ENCODE results near the gene ZNF638.

ZNF638 gene

DNA sequence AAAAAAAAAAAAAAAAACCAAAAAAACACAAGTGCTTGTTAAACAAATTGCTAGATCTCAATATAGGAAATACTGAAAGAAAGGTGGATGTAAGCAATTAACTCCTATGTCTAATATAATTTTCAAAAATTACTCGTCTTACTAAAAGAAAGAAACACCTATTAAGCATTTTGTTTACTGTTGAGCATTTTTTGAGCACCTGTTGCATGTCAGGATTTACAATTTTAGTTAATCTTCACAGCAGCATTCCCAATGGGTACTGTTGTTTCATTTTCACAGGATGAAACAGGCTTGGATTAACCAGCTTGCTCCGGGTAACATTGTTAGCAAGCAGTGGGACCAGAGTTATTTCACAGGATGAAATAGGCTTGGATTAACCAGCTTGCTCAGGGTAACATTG, 4.8 kb downstream of the ZNF638 start:
- TF ChIP-seq, protein P1, sequence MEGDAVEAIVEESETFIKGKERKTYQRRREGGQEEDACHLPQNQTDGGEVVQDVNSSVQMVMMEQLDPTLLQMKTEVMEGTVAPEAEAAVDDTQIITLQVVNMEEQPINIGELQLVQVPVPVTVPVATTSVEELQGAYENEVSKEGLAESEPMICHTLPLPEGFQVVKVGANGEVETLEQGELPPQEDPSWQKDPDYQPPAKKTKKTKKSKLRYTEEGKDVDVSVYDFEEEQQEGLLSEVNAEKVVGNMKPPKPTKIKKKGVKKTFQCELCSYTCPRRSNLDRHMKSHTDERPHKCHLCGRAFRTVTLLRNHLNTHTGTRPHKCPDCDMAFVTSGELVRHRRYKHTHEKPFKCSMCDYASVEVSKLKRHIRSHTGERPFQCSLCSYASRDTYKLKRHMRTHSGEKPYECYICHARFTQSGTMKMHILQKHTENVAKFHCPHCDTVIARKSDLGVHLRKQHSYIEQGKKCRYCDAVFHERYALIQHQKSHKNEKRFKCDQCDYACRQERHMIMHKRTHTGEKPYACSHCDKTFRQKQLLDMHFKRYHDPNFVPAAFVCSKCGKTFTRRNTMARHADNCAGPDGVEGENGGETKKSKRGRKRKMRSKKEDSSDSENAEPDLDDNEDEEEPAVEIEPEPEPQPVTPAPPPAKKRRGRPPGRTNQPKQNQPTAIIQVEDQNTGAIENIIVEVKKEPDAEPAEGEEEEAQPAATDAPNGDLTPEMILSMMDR (conservative IDR thresholded peaks at IDR 0.05) = no peak
- TF ChIP-seq ZFX (IDR thresholded peaks at IDR 0.05) = no peak
- H3K27ac ChIP-seq = no peak overlapping the region

DNA sequence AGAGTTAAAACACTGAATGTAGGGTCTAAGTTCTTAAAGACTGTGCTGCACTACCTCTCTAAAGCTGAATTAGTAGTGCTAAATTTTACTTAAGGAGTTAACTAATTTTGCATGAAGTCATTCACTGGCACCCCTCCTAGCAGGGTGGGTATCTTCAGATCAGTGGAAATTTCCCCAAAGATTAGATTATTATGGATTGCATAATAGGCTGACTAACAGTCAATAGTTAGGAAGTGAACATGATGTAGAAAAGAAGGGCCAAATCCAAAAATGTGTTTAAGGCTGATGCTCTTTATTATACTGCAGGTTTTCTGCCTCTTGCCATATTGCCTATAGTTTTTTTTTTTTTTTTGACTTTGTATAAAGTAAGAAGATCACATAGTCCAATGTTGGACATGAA, 5.2 kb downstream of the ZNF638 start:
- no peak overlapping the region for H3K27ac ChIP-seq
- TF ChIP-seq, protein P1 (conservative IDR thresholded peaks at IDR 0.05) = no peak
- no peak for TF ChIP-seq ZFX (IDR thresholded peaks at IDR 0.05)

DNA sequence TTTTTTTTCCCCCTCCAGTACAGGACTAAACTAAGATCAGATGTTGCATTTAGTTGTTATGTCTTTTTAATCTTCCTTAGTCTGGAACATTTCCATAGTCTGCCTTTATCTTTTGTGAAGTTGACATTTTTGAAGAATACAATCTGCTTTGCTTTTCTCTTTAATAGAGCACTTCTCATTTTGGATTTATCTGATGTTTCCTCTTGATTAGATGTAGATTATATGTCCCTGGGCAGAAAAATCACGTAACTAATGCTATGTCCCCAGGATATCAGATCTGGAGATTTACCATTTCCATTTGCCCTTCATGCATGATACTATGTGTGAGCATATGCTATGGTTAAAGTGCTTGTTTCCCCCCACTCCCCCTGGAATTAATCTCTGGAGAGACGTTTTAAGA, 6.2 kb downstream of the ZNF638 start:
- no peak overlapping the region for H3K27ac ChIP-seq
- TF ChIP-seq, protein P1 (conservative IDR thresholded peaks at IDR 0.05) = no peak
- TF ChIP-seq ZFX (IDR thresholded peaks at IDR 0.05) = no peak

DNA sequence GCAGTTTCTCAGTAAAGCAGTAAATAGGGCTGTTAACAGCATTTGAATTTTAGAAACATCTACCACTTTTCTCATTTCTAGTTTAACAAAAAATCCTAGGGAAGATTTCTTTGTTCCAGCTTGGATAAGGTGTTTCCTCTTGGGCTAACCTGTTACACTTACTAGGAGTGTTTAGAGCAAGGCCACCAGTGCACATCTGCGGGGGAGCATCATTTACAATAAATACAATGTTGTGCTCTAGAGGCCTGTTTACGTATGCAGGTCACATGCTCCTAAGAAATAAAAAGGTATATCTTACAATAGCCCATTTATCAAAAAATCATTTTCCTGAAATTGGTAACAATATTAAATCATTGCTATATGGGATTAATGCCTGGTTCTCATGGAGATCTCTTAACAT, 8.1 kb downstream of the ZNF638 start:
- no peak overlapping the region for H3K27ac ChIP-seq

DNA sequence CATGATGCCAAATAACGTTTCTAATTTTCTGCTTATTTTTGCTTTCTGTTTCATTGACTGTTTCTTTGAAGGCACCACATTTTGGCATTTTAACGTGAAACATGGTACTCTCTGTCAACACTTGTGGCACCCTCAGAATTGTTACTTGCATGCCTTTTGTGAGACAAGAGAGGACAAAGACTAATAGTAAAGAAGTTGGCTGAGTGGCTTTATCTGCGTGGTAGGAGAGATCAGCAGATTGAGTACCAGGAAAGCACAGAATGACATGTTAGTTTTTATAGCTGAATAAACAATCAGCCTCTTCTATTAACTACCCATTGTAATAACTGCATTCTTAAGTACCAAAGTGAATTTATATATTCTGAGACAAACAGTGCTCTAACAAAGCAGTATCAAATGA, 8.6 kb downstream of the ZNF638 start:
- TF ChIP-seq, protein P1 (conservative IDR thresholded peaks at IDR 0.05) = no peak
- TF ChIP-seq ZFX (IDR thresholded peaks at IDR 0.05) = no peak

More for the DNA sequence above, 8.1 kb downstream of the ZNF638 start:
- TF ChIP-seq, protein P1 (conservative IDR thresholded peaks at IDR 0.05) = no peak
- TF ChIP-seq ZFX (IDR thresholded peaks at IDR 0.05) = no peak

DNA sequence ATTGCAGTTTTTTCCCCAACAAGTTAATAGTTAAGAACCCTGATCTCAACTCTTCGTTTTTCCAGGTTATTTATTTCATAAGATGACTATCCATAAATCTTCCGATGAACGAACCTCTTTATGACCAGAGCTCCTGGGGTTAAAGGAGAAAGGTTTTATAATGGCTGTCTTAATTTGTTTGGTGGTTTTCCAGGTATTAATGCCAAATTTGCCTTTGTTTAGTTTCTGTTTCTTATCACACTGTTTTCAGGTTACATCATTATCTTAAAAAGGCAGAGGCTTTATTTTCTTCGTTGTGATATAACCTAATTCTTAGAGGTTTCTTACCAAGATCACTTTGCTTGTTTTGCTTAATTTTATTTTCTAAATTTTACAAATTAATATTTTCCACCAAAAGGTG, 10.1 kb downstream of the ZNF638 start:
- H3K27ac ChIP-seq = no peak overlapping the region
- TF ChIP-seq ZFX (IDR thresholded peaks at IDR 0.05) = no peak
- TF ChIP-seq, protein P1 (conservative IDR thresholded peaks at IDR 0.05) = no peak

More for the DNA sequence above, 8.6 kb downstream of the ZNF638 start:
- no peak overlapping the region for H3K27ac ChIP-seq

DNA sequence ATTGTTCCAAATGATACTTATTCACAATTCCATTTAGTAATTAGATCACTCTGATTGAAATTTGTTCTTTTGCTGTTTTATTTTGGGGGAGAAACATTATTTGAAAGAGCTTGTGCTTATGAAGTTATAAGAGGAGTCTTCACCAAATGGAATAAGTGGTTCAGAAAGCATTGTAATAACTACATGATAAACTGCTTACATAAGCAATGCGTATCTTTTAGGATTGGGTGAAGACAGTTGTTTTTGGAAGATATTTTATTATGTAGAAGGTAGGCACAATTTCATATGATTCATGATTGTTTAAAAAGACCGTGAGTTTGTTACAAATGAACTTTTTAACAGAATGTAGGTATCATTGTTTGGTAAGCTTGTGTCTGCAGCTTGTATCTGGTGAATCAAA, 14.5 kb downstream of the ZNF638 start:
- TF ChIP-seq, protein P1 (conservative IDR thresholded peaks at IDR 0.05) = no peak
- TF ChIP-seq ZFX (IDR thresholded peaks at IDR 0.05) = no peak
- no peak overlapping the region for H3K27ac ChIP-seq

All from C4-2B (cell line).